H7 (cell line): ENCODE results near the gene GPRC5B. TPM values are rescaled to one million over a fixed set of nuclear protein-coding genes. Genes with fewer than 3 reads are reported as not detected.

Experiments
- DNase-seq: peaks from one replicate; pipeline ENCODE4 v3.0.0; 2012
- H3K27me3 ChIP-seq: 2 replicates; pipeline ENCODE4 v1.6.0; 2011; ENCODE audit warnings: mild to moderate bottlenecking, low read length; ENCODE audit not compliant: control insufficient read depth, insufficient read depth
- H3K36me3 ChIP-seq: replicated peaks from 2 replicates; pipeline ENCODE4 v1.5.1; 2011; ENCODE audit warnings: low read length; ENCODE audit not compliant: control insufficient read depth, insufficient read depth
- H3K4me3 ChIP-seq: 2 replicates; pipeline ENCODE4 v1.5.1; 2011; ENCODE audit warnings: low read depth, mild to moderate bottlenecking, control low read depth, low read length, moderate library complexity; ENCODE audit not compliant: insufficient read depth
- total RNA-seq: library from RNA; depleted of rRNA; stranded (reverse); fragments of >200 nt; shearing (Covaris generic); gene quantifications from 2 replicates; pipeline ENCODE4 v1.2.3, GENCODE V29; 2014; rRNA removed

Gene GPRC5B
- total RNA-seq, result 66.0 and 76.7 TPM in 2 replicates

- peaks cover 11% of the 10 kb centered on the region for H3K27me3 ChIP-seq
- peak within 1 kb of the TSS; percentile 90 for H3K4me3 ChIP-seq
- H3K36me3 ChIP-seq, result no peaks in the 10 kb centered on the region; the same call in none of the 2 replicates
- DNase-seq, result peak; percentile 94
These were observed at the start of gene GPRC5B for GRCh38 chr16:19884611-19885450. GPRC5B (minus strand) TSS chr16:19884848; CDS start chr16:19872845, 12,003 bp downstream.

- peak; percentile 55 for DNase-seq
- no peaks in the 10 kb centered on the region for H3K27me3 ChIP-seq
These were observed 49.1 kb upstream of the GPRC5B start for GRCh38 chr16:19933740-19934139.

GRCh38 chr16:19929062-19929511 is 44.4 kb upstream of the GPRC5B start:
- no peaks in the 10 kb centered on the region for H3K36me3 ChIP-seq
- no peaks in the 10 kb centered on the region for H3K27me3 ChIP-seq
- H3K4me3 ChIP-seq, result no peak overlapping the region
- no peak for DNase-seq

More at GRCh38 chr16:19933740-19934139, 49.1 kb upstream of the GPRC5B start:
- Histone ChIP-seq H3K36me3 (no peaks in the 10 kb centered on the region), H3K4me3 (no peak overlapping the region)

GRCh38 chr16:19928432-19928831 is 43.8 kb upstream of the GPRC5B start:
- Histone ChIP-seq H3K27me3 (no peaks in the 10 kb centered on the region), H3K36me3 (no peaks in the 10 kb centered on the region), H3K4me3 (no peak overlapping the region)
- no peak for DNase-seq

- no peaks in the 10 kb centered on the region for H3K27me3 ChIP-seq
- no peak overlapping the region for H3K4me3 ChIP-seq
- DNase-seq, result no peak
- H3K36me3 ChIP-seq, result no peaks in the 10 kb centered on the region
These were observed 42.1 kb upstream of the GPRC5B start for GRCh38 chr16:19926449-19927390.

- no peaks in the 10 kb centered on the region for H3K27me3 ChIP-seq
- no peaks in the 10 kb centered on the region for H3K36me3 ChIP-seq
- no peak overlapping the region for H3K4me3 ChIP-seq
- DNase-seq, result no peak
These were observed 38.7 kb upstream of the GPRC5B start for GRCh38 chr16:19923396-19923795.

- no peaks in the 10 kb centered on the region for H3K36me3 ChIP-seq
- DNase-seq, result no peak
- no peak overlapping the region for H3K4me3 ChIP-seq
- H3K27me3 ChIP-seq, result no peaks in the 10 kb centered on the region
These were observed 34.5 kb upstream of the GPRC5B start for GRCh38 chr16:19919142-19919541.

- Histone ChIP-seq H3K4me3 (no peak overlapping the region), H3K36me3 (no peaks in the 10 kb centered on the region), H3K27me3 (no peaks in the 10 kb centered on the region)
- no peak for DNase-seq
These were observed 31.4 kb upstream of the GPRC5B start for GRCh38 chr16:19916064-19916463.

GRCh38 chr16:19914877-19915276 is 30.2 kb upstream of the GPRC5B start:
- Histone ChIP-seq H3K4me3 (no peak overlapping the region), H3K27me3 (no peaks in the 10 kb centered on the region), H3K36me3 (no peaks in the 10 kb centered on the region)
- DNase-seq, result no peak

- Histone ChIP-seq H3K36me3 (no peaks in the 10 kb centered on the region), H3K4me3 (no peak overlapping the region), H3K27me3 (no peaks in the 10 kb centered on the region)
- no peak for DNase-seq
These were observed 28.6 kb upstream of the GPRC5B start for GRCh38 chr16:19913340-19913645.

GRCh38 chr16:19912455-19913339 is 28.0 kb upstream of the GPRC5B start:
- H3K27me3 ChIP-seq, result no peaks in the 10 kb centered on the region
- no peak overlapping the region for H3K4me3 ChIP-seq
- H3K36me3 ChIP-seq, result no peaks in the 10 kb centered on the region
- no peak for DNase-seq

GRCh38 chr16:19911747-19912454 is 27.3 kb upstream of the GPRC5B start:
- Histone ChIP-seq H3K36me3 (no peaks in the 10 kb centered on the region), H3K4me3 (no peak overlapping the region), H3K27me3 (no peaks in the 10 kb centered on the region)
- no peak for DNase-seq

GRCh38 chr16:19911204-19911603 is 26.6 kb upstream of the GPRC5B start:
- DNase-seq, result no peak

More at GRCh38 chr16:19911204-19911603, 26.6 kb upstream of the GPRC5B start:
- H3K36me3 ChIP-seq, result no peaks in the 10 kb centered on the region
- H3K27me3 ChIP-seq, result no peaks in the 10 kb centered on the region
- no peak overlapping the region for H3K4me3 ChIP-seq
